Astrocyte (in vitro differentiated cells and primary cell): ENCODE measurements around the gene KRT6B.
"Not testable (repeated sequence)": the region's sequence is repeated elsewhere in the genome, so short reads cannot be mapped to it uniquely, and the experiment has no call there.

Experiments used
- CTCF ChIP-seq: IDR thresholded peaks from 2 replicates; pipeline ENCODE4 v1.5.1; 2011; ENCODE audit warnings: low read depth, mild to moderate bottlenecking, inconsistent platforms, low read length, moderate library complexity; ENCODE audit not compliant: insufficient read depth
- EZH2 ChIP-seq: IDR thresholded peaks from 2 replicates; pipeline ENCODE4 v1.6.1; 2012; ENCODE audit warnings: mild to moderate bottlenecking, low read length, inconsistent platforms; ENCODE audit not compliant: insufficient read depth

DNA sequence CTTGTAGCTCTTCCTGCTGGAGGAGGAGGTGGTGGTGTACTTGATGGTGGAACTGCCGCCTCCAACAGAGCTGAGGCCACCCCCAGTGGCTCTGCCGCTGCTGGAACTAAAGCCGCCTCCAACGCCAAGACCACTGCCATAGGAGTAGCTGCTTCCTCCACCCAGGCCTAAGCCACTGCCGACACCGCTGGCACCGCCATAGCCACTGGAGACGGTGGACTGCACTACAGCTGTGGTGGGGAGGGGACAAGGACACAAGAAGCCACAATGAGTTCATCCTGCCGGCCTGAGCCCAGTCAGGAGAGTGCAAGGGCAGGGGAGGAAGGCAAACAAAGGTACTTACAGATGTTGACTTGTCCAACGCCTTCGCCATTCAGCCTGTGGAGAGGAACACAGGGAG, 4.8 kb downstream of the KRT6B start:
- not testable (repeated sequence) for TF ChIP-seq CTCF, EZH2
